GM23248 (cell line): ENCODE results near the gene CLDN22.

ENCODE experiments used
- EZH2 ChIP-seq: fragments of 200-600 bp; sonication (generic); IDR thresholded peaks from 2 replicates; pipeline ENCODE4 v1.6.1; 2018; ENCODE audit warnings: antibody characterized with exemption, mild to moderate bottlenecking; ENCODE audit not compliant: insufficient read depth, poor library complexity, severe bottlenecking
- EZH2phosphoT487 ChIP-seq: fragments of 200-600 bp; sonication (generic); IDR thresholded peaks from 2 replicates; pipeline ENCODE4 v1.6.1; 2018; ENCODE audit warnings: antibody characterized with exemption, moderate library complexity, mild to moderate bottlenecking, low read depth; ENCODE audit not compliant: insufficient read depth

DNA sequence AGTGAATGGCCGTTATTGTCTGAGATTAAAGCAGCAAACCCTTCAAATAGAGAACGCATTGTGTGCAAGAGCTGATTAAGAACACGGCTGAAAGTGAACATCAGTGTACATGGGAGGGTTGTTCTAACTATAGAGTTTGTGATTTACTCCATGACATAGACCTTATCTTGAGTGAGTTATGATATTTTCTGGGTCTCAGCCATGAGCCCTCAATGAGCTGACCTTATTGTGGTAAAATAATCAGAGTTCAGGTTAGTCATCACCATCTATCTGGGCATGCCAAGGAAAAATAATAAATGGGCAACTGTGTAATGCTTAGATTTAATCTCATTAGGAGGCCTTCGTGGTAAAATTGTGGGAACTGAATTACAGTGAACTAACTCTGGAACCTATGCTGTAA lies 35.3 kb upstream of the CLDN22 start:
- TF ChIP-seq EZH2 (no peak), EZH2phosphoT487 (no peak)
